ENCODE measurements around the gene CMSS1.

CMSS1 gene

GRCh38 chr3:99884484-99884883, 66.8 kb downstream of the CMSS1 start:
- no peak overlapping the region for H3K4me3 ChIP-seq (ENCODE audit: low read depth, low read length)
- TF ChIP-seq, protein P1, sequence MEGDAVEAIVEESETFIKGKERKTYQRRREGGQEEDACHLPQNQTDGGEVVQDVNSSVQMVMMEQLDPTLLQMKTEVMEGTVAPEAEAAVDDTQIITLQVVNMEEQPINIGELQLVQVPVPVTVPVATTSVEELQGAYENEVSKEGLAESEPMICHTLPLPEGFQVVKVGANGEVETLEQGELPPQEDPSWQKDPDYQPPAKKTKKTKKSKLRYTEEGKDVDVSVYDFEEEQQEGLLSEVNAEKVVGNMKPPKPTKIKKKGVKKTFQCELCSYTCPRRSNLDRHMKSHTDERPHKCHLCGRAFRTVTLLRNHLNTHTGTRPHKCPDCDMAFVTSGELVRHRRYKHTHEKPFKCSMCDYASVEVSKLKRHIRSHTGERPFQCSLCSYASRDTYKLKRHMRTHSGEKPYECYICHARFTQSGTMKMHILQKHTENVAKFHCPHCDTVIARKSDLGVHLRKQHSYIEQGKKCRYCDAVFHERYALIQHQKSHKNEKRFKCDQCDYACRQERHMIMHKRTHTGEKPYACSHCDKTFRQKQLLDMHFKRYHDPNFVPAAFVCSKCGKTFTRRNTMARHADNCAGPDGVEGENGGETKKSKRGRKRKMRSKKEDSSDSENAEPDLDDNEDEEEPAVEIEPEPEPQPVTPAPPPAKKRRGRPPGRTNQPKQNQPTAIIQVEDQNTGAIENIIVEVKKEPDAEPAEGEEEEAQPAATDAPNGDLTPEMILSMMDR (IDR thresholded peaks at IDR 0.05; ENCODE audit: low read depth, low read length, missing control alignments), result no peak
- DNase-seq (ENCODE audit: low read depth), result no peak

- TF ChIP-seq, protein P1 (IDR thresholded peaks at IDR 0.05; ENCODE audit: low read depth, low read length, missing control alignments), result no peak
- H3K4me3 ChIP-seq (ENCODE audit: low read depth, low read length), result no peak overlapping the region
- DNase-seq (ENCODE audit: low read depth), result no peak
Measured at GRCh38 chr3:99885085-99885484, 67.4 kb downstream of the CMSS1 start.

DNA sequence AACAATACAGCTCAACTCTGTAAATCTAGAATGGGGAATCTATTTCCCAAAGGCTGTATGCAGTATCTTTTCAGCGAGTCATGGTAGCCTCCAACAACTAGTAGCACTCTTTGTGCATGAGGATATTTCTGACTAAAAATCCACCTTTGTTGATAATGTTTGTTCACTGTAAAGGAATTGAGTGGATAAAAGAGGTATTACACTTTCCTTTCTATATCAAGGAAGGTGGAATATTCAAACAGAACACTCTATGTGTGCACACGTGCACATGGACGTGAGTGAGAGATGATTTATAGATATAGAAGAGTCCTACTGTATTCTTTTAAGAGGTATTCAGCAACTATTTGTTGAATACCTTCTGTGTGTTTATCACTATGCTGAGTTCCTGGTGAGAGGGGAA, 68.2 kb downstream of the CMSS1 start:
- TF ChIP-seq, protein P1 (IDR thresholded peaks at IDR 0.05; ENCODE audit: low read depth, low read length, missing control alignments), result no peak
- no peak for DNase-seq (ENCODE audit: low read depth)

GRCh38 chr3:99891610-99892285, 74.1 kb downstream of the CMSS1 start:
- H3K4me3 ChIP-seq (ENCODE audit: low read depth, low read length), result no peak overlapping the region
- no peak for DNase-seq (ENCODE audit: low read depth)
- TF ChIP-seq, protein P1 (IDR thresholded peaks at IDR 0.05; ENCODE audit: low read depth, low read length, missing control alignments), result no peak

More for the DNA sequence above, 68.2 kb downstream of the CMSS1 start:
- no peak overlapping the region for H3K4me3 ChIP-seq (ENCODE audit: low read depth, low read length)

DNA sequence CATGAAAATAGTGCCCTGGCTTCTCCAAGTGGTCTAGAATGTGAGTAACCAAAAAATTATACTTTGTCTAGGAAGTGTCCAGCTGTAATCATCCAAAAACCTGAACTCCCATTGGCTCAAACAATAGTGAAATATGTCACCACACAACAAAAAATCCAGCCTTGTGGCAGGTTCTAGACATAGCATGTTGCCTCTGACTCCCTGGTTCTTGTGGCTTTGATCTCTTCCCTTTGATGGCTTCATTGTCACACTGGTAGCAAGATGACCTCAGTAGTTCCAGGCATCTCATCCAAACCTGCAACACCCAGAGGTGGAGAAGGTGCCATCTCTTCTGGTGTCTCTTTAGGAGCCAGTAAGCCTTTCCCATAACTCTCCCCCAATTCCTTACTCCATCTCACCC, 74.7 kb downstream of the CMSS1 start:
- DNase-seq (ENCODE audit: low read depth), result no peak
- TF ChIP-seq, protein P1 (IDR thresholded peaks at IDR 0.05; ENCODE audit: low read depth, low read length, missing control alignments), result no peak
- H3K4me3 ChIP-seq (ENCODE audit: low read depth, low read length), result no peak overlapping the region

- TF ChIP-seq, protein P1 (IDR thresholded peaks at IDR 0.05; ENCODE audit: low read depth, low read length, missing control alignments), result no peak
- H3K4me3 ChIP-seq (ENCODE audit: low read depth, low read length), result no peak overlapping the region
- DNase-seq (ENCODE audit: low read depth), result no peak
Measured at GRCh38 chr3:99895131-99895696, 77.6 kb downstream of the CMSS1 start.
